ENCODE measurements around the gene GAS7. TPM values are rescaled to one million over a fixed set of nuclear protein-coding genes. Genes with fewer than 3 reads are reported as not detected.

Gene GAS7
- total and polyA plus RNA-seq, 9 of the 15 experiments (the other 6 are each of a cell fraction or from before 2014, with no cell fraction given), result 0.11 to 0.33 TPM; not detected in 7

DNA sequence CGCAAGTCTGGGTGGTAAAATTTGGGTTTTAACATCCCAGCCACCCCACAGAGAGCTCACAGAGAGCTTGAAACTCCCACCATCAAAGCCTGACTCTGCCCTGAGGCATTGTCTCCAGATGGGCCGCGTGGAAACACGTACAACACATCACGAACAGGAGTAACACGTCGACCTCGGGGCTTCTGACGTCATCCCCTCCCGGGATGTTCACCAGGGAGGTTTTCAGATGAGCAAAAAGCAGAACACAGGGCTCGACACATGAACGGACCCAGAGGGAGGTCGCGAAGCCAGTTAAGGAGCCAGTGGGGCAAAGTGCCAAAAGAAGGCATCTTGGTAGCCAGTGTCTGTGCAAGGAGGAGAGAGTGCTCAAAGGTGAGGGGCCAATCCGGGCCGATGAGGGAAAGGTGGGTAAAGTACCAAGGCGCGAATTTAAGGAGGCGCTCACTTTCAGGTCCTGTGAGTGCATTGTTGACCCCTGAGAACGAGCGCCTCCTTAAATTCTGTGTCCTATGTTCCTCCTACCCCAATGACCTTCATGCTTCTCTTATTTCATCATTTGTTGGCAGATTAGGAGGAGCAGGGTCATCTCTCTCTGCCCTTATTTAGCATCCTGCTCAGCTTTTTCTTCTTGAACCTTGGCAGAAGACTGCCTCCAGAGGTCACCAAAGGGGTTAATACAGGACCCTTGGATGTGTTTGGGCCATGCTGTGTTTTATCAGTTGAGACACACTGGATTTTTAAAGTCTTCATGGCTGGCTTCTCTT, 298.9 kb downstream of the GAS7 start (continued):
- no peak for TF ChIP-seq GABPB2 (CRISPR knock-in tag; conservative IDR thresholded peaks at IDR 0.05)
- no peak for TF ChIP-seq TBP (optimal IDR thresholded peaks at IDR 0.05; ENCODE audit: low read depth, low read length)
- TF ChIP-seq STAT5A (IDR thresholded peaks at IDR 0.05; ENCODE audit: borderline replicate concordance, low read length), result no peak
- no peak for TF ChIP-seq CHCHD3 (CRISPR knock-in tag; IDR thresholded peaks at IDR 0.05)

DNA sequence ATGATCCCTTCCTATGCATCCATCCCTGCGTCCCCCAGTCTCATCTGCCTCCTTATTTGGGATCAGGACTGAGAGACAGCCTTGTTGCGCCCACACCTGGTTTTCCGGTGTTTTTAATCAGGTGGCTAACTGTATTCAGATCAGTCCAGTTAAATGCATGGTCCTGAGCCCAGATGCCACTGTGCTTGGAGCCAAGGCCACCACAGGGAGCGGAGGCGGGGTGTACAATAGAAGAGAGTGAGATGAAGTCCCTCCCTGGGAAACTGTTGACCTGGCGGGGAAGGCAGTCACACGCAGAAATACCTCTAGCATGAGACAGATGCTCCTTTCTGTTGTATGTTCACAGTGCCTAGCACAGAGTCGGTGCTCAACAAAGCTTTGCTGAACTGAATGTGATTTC, 299.6 kb downstream of the GAS7 start:
- no peaks in the 10 kb centered on the region for H4K20me1 ChIP-seq (replicated peaks; ENCODE audit: control insufficient read depth, insufficient read depth, low read length)
- TF ChIP-seq SMARCC2 (IDR thresholded peaks at IDR 0.05; ENCODE audit: low read depth) (no peak), SAP30 (IDR thresholded peaks at IDR 0.05; ENCODE audit: borderline replicate concordance, insufficient read depth, low read depth, low read length, poor library complexity, severe bottlenecking) (no peak), HINFP (tag; conservative IDR thresholded peaks at IDR 0.05; ENCODE audit: low read depth) (no peak), FOXK2 (conservative IDR thresholded peaks at IDR 0.05 in 1 of 2, IDR thresholded peaks at IDR 0.05 in 1 of 2; ENCODE audit: low read depth in 2 of 2) (no peak), GATAD2B (IDR thresholded peaks at IDR 0.05; ENCODE audit: borderline replicate concordance) (no peak), DPF2 (IDR thresholded peaks at IDR 0.05) (no peak), SREBF2 (CRISPR knock-in tag; IDR thresholded peaks at IDR 0.05) (no peak), ZNF124 (CRISPR knock-in tag; IDR thresholded peaks at IDR 0.05) (no peak), ZNF217 (CRISPR knock-in tag; IDR thresholded peaks at IDR 0.05) (no peak), HDAC2 (IDR thresholded peaks at IDR 0.05) (no peak)
- TF ChIP-seq, protein P1, sequence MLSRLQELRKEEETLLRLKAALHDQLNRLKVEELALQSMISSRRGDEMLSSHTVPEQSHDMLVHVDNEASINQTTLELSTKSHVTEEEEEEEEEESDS (CRISPR knock-in tag; IDR thresholded peaks at IDR 0.05), result no peak
- peaks cover 0 to 5% of the 10 kb centered on the region in 2 experiments; a peak in 2 of 5 replicates for H3K27me3 ChIP-seq (ENCODE audit: control insufficient read depth in 2 of 2, insufficient read depth in 2 of 2, low read length in 2 of 2)
- FAIRE-seq (no peak), DNase-seq (ENCODE audit: extremely low read depth in 1 of 4, low spot score in 3 of 4) (no peak), ATAC-seq (no peak)
- H3K36me3 ChIP-seq (ENCODE audit: control insufficient read depth, insufficient read depth, low read length), result no peaks in the 10 kb centered on the region
- H3K4me2 ChIP-seq (ENCODE audit: insufficient read depth, low read length), result no peak overlapping the region
- in situ Hi-C loops (cut with MboI), result no loop called here
- H3K4me1 ChIP-seq (replicated peaks in 1 of 2; ENCODE audit: control insufficient read depth in 2 of 2, insufficient read depth in 2 of 2, low read length in 2 of 2), result no peaks in the 10 kb centered on the region
- H3K9me3 ChIP-seq (replicated peaks; ENCODE audit: control insufficient read depth, insufficient read depth, low read depth, low read length), result no peaks in the 10 kb centered on the region
- no peak overlapping the region for H2AFZ ChIP-seq (ENCODE audit: low read depth, low read length)
- ChIA-PET POLR2A (no interaction called here), CTCF (ENCODE audit: low intra/inter-chr PET ratio) (no interaction called here)
- no peaks in the 10 kb centered on the region for H3K79me2 ChIP-seq (ENCODE audit: control insufficient read depth, insufficient read depth, low read length)
- no peak overlapping the region for H3K27ac ChIP-seq (ENCODE audit: extremely low read depth, low read depth, low read length)
- H3K9ac ChIP-seq (ENCODE audit: insufficient read depth in 1 of 2, low read depth in 2 of 2, low read length in 2 of 2), result no peak overlapping the region
- BruUV-seq (replicated peaks), result no TSS peak
- intact Hi-C loops (cut with micrococcal nuclease), result no loop called here
- H3K9me1 ChIP-seq (ENCODE audit: control insufficient read depth, insufficient read depth, low read length), result no peaks in the 10 kb centered on the region
- no peak overlapping the region for H3K4me3 ChIP-seq
- 0% methylated on average over 6 of the region's 8 CpGs for WGBS (ENCODE audit: insufficient coverage, low coverage, missing lambda C conversion rate)
